HG02759 (cell line): ENCODE measurements around the gene B3GALT5.

Experiments
- ATAC-seq: cut with Tn5 transposase; IDR thresholded peaks from one replicate; pipeline ENCODE4 v1.9.1; 2021; ENCODE audit warnings: mild to moderate bottlenecking, moderate library complexity; ENCODE audit not compliant: unreplicated experiment

Gene B3GALT5

GRCh38 chr21:39663742-39664492 is 51.2 kb downstream of the B3GALT5 start:
- ATAC-seq = no peak

GRCh38 chr21:39664586-39664985 is 51.8 kb downstream of the B3GALT5 start:
- ATAC-seq = no peak

- ATAC-seq = no peak
Measured at GRCh38 chr21:39666026-39666425, 53.3 kb downstream of the B3GALT5 start.

GRCh38 chr21:39666681-39667315 is 54.1 kb downstream of the B3GALT5 start:
- ATAC-seq = no peak

- no peak for ATAC-seq
Measured at GRCh38 chr21:39667353-39667891, 54.7 kb downstream of the B3GALT5 start.

- ATAC-seq = no peak
Measured at GRCh38 chr21:39668369-39668768, 55.6 kb downstream of the B3GALT5 start.

GRCh38 chr21:39669485-39669884 is 56.7 kb downstream of the B3GALT5 start:
- ATAC-seq = no peak

- no peak for ATAC-seq
Measured at GRCh38 chr21:39669976-39670661, 57.4 kb downstream of the B3GALT5 start.

- no peak for ATAC-seq
Measured at GRCh38 chr21:39670701-39671100, 58.0 kb downstream of the B3GALT5 start.

GRCh38 chr21:39671986-39672385 is 59.2 kb downstream of the B3GALT5 start:
- no peak for ATAC-seq

GRCh38 chr21:39673163-39673562 is 60.4 kb downstream of the B3GALT5 start:
- no peak for ATAC-seq

- no peak for ATAC-seq
Measured at GRCh38 chr21:39673736-39674135, 61.0 kb downstream of the B3GALT5 start.

- no peak for ATAC-seq
Measured at GRCh38 chr21:39674801-39675200, 62.1 kb downstream of the B3GALT5 start.

- ATAC-seq = no peak
Measured at GRCh38 chr21:39675590-39675989, 62.9 kb downstream of the B3GALT5 start.

GRCh38 chr21:39675993-39676661 is 63.4 kb downstream of the B3GALT5 start:
- ATAC-seq = no peak

- ATAC-seq = no peak
Measured at GRCh38 chr21:39680216-39680615, 67.5 kb downstream of the B3GALT5 start.

GRCh38 chr21:39681257-39681656 is 68.5 kb downstream of the B3GALT5 start:
- no peak for ATAC-seq

- ATAC-seq = no peak
Measured at GRCh38 chr21:39681845-39682244, 69.1 kb downstream of the B3GALT5 start.

GRCh38 chr21:39685236-39685635 is 72.5 kb downstream of the B3GALT5 start:
- ATAC-seq = no peak

- ATAC-seq = no peak
Measured at GRCh38 chr21:39685991-39686390, 73.3 kb downstream of the B3GALT5 start.
